Dermis microvascular lymphatic vessel endothelial cell (primary cell): ENCODE measurements around the gene ATF3. TPM values are rescaled to one million over a fixed set of nuclear protein-coding genes. Genes with fewer than 3 reads are reported as not detected.
A peak's percentile ranks its signal among the peaks of the same experiment; 100 is the strongest.

Experiments
- DNase-seq, 2 donors: peaks; one replicate each; pipeline versions ENCODE4 v3.0.0 to v3.0.0-alpha.2; 2010; ENCODE audit warnings: low read depth in 2 of 2
- total RNA-seq: library from RNA; depleted of rRNA; stranded (reverse); fragments of >200 nt; gene quantifications from 2 replicates; pipeline ENCODE4 v1.2.1, GENCODE V29; 2014

Gene ATF3
- total RNA-seq: 1.0 and 1.3 TPM in 2 replicates

GRCh38 chr1:212608392-212608958 is at the start of gene ATF3:
TSS of gene ATF3 (plus strand) at chr1:212608761. CDS start at chr1:212615022, 6,261 bp downstream.
- DNase-seq: peak; percentile 90 to 99

DNA sequence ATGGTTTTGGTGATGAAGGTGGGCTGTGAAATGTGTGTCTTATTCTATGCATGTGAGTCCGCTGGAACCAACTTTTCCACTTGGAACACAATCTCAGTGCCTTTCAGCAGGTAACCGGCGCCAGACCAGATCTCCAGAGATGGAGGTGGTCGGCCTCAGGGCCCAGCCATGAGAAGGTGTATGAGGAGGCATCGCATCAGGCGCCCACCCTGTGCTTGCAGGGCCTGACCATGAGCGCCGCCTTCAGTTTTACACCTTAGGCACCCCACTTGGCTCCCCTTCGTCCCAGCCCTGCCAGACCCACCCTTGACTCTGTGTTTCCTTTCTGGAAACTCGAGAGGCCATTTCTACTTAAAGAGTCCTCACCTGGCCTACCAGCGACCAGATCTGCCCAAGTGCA is 48.6 kb upstream of the ATF3 start:
- DNase-seq: no peak

DNA sequence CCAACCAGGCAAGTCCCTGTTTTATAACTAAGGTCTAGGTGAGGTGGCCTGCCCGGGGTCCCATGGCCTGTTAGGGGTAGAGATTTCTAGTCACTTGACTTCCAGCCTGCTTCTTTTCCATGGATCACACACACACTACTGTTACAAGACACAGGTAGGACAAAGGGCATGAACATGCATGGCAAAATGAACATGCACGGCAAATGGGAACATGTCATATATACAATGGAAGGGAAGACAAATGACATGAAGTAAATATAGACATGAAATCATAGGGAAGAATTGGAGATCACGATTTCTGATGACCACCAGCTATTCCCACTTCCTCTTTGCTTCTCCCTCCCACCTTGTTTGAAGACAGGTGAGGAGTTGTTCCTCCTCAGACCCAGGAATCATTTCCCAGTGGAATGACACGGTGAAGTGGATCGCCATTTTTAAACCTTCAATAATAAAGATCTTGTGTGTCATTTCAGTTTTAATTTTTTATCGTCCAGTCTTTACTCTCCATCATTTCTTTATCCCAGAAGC is 47.6 kb upstream of the ATF3 start:
- no peak for DNase-seq

- peak; percentile 38 to 39 for DNase-seq
These were observed 47.0 kb upstream of the ATF3 start for GRCh38 chr1:212561501-212561931.

GRCh38 chr1:212562771-212563170 is 45.8 kb upstream of the ATF3 start:
- DNase-seq: no peak

DNA sequence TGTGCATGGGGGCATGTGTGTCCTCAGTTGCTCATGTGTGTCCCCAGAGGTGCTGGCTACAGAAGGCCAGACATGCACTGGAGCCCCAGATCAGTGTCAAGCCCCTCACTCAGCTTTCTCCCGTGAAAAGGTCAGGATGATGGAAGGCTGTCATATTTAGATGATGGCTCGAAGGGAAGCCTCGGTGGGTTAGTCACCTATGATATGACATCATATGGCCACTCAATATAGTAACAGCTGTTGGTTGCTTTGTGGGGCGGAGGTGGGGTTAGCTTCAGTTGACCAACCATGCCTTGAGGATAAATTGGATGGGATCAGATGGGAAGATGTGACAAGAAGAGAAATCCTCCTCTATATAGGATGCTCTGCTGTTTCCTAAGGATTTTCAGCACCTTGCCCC is 43.5 kb upstream of the ATF3 start:
- no peak for DNase-seq

- peak in 1 of 2 donors; percentile 25 for DNase-seq
These were observed 42.8 kb upstream of the ATF3 start for GRCh38 chr1:212565571-212566305.

DNA sequence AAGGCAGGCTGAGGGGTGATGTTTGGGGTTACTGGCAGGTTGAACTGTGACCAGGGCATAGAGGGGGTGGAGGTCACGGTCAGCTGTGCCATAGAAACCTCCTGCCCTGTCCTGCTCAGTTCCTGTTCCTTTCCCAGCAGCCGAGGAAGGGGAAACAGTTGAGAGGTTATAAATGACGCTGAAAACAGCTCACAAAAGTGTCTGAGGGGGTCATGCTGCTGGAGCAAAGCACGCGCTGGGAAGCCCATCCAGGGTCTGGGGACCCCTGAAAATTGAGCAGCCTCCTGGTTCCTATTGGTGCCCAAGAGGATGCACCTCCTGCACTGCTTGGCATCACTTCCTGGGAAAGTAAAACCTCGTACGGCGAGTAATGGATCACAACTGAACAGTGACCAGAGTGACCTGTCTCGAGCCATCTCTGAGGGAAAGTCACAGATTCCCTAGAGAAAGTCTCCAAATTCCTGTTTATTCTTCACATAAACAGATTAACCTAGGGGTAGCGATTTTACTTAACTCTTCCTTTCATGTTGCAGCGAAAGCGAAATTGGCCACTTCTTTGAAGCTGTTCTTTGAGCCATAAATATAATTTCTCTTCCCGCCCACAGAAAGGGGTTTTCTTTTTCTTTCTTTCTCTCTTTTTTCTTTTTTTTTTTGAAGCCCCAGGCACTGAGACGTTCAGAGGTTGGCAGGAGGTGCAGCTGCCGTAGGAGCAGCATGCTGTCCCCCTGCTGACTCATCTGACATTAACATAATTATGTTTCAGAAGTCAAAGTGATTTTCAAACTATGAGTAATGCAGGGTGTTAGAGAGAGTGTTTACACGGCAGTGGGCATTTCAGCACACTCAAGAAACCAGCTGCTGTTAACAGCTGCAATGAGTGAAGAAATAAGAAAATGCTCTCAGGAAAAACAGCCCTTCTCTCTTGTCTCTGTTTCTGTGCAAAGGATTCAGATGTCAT is 41.8 kb upstream of the ATF3 start:
- DNase-seq: peak; percentile 37 to 82

DNA sequence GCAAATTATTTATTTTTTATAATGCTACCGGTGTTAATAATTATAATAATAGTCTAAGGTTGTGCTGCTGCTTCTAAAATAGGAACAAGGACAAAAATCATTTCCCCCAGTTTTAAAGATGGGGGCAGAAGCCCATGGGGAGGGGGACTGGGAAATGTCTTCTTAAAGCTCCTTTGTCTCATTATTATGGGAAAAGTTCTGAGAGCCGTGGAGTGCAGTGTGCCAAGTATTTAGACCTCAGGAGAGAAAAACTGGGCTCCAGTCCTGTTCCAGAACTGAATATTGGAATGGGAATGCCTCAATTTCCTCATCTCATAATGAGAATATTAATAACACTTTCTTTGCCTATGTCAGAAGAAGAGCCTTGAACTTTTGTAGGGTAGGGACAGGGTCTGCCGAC is 40.9 kb upstream of the ATF3 start:
- no peak for DNase-seq

GRCh38 chr1:212568978-212569537 is 39.5 kb upstream of the ATF3 start:
- DNase-seq: no peak

DNA sequence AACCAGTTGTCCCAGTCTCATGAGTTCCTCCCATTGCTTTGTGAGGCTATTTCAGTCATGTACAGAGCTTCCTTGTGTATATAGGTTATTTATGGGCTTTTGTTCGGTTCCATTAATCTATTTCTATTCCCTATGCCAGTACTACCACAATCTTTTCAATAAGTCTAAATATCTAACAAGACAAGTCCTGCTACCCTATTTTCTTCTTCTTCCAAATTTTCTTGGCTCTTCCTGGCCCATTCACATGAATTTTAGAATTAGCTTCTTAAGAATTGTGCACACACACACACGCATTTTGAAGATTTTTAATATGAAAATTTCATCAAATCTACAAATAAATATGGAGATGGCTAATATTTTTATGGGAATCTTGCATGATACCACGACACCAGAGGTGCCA is 33.8 kb upstream of the ATF3 start:
- DNase-seq: no peak

GRCh38 chr1:212575333-212575732 is 33.2 kb upstream of the ATF3 start:
- DNase-seq: no peak

GRCh38 chr1:212578041-212578440 is 30.5 kb upstream of the ATF3 start:
- DNase-seq: no peak

DNA sequence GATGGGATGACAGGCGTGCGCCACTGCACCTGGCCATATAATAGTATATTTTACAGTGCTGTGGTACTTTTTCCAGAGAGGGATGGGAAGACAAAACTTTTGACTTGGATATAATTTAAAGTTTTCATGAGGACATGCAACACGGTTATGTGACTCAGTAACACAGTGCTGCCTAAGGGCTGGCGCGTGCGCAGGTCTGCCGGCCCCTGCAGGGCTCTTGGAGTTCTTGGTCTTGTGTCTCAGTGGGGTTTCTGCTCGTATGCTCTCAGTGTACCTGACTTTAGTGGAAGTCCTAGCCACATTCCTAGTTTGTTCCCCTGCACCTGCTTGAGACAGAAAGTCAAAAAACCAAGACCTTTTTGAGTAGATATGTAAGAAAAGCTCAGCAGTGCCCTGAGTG is 27.5 kb upstream of the ATF3 start:
- no peak for DNase-seq

DNA sequence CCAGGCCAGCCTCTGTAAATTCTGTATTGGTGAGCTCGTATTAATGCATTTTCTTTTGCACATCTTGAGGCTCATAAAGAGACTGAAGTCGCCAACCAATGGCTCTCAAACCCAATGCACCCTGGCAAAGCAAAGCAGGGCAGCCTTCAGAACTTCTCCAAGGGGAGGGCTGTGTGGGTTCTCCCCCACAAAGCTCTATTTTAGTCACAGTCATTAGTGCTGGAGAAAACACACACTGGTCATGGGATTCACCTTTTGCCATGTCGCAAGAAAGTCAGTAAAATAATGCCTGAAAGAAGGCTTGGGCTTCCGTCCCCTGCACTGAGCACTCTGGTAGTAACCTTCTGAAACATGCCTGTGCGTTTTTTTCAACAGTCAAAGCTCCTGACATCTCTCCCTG is 26.3 kb upstream of the ATF3 start:
- DNase-seq: no peak

GRCh38 chr1:212582808-212583615 is 25.5 kb upstream of the ATF3 start:
- DNase-seq: no peak

DNA sequence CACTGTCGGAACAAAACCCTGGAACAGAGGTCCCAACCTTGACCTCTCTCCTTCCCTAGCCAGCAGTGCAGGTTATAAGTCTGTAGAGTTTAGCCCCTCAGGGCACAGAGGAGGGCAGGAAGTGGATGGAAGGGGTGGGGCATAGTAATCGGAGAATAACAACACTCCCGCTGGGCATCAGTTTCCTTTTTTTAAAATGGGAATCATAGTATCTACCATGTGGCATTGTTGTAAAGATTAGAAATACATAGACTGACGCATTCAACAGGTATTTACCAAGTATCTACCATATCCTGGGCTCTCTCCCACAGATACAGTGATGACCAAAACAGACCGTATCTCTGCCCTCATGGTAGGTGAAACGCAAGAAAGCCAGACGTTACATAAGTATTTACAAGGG is 24.9 kb upstream of the ATF3 start:
- no peak for DNase-seq

DNA sequence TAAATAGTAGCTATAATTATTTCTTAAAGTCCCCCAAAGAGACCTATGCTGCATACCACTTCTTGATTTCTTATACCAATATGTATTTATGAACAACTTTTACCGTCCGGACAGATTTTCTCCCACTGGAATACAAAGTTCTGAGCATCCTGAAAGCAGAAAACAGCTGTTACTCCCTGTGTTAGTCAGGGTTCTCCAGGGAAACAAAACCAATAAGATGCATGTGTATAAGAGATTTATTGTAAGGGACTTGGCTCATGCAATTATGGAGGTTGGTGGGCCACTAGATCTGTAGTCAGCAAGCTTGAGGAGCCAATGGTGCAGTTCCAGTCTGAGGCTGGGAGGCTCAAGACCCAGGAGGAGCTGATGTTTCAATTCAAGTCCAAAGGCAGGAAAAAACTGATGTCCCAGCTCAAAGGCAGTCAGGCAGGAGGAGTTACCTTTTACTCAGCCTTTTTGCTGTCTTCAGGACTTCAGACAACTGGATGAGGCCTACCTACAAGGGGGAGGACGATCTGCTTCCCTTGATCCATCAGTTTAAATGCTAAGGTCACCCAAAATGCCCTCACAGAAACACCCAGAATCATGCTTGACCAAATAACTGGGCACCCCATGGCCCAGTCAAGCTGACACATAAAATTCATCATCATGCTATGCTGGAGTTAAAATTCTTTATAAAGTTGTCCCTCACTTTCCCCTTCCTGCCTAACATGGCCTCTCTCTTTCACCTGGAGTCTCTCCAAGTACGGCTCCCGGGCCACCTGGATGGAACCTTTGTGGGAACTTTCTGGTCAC is 24.3 kb upstream of the ATF3 start:
- no peak for DNase-seq

- DNase-seq: no peak
These were observed 23.4 kb upstream of the ATF3 start for GRCh38 chr1:212585210-212585609.
